Measurements from ENCODE around the gene AGPS.

The AGPS gene

DNA sequence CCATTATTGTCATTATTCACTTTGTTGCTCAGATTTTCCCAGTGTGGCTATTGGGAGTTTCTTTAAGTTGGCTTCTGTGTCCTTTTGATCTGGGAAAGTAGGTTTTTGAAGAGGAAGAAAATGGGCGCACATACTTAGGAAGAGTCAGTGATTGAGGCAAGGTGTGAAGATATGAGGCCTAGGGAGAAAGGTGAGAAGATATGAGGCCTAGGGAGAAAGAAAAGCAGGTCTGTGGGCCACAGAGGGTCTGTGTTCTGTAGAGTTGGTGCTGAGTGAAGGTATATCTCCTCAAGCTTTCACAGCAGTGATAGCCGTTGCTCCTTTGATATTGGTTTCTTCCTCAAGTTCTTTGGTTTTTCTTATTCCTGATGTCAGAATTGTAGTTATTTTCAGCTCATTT, 126.2 kb downstream of the AGPS start:
- no peak for DNase-seq
- intact Hi-C loops (cut with DNase I): no loop called here

DNA sequence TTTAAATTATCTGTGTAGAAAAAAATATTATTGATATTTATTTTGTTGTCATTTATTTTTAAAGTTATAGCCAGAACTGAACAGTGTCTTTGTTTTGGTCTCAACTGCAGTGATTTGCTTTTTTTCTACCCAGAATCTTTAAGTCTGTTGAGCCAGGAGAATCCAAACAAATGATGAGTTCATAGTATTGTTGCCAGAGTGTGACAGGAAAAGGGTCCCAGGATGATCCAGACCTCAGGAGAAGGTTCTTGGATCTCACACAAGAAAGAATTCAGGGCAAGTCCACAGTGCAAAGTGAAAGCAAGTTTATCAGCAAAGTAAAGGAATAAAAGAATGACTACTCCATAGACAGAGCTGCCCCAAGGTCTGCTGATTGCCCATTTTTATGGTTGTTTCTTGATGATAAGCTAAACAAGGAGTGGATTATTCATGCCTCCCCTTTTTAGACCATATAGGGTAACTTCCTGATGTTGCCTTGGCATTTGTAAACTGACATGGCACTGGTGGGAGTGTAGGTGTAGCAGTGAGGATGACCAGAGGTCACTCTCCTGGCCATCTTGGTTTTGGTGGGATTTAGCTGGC, 127.1 kb downstream of the AGPS start:
- intact Hi-C loops (cut with DNase I): no loop called here
- no peak for DNase-seq

- intact Hi-C loops (cut with DNase I): no loop called here
- DNase-seq: no peak
These were observed 127.8 kb downstream of the AGPS start for GRCh38 chr2:177520324-177520723.

DNA sequence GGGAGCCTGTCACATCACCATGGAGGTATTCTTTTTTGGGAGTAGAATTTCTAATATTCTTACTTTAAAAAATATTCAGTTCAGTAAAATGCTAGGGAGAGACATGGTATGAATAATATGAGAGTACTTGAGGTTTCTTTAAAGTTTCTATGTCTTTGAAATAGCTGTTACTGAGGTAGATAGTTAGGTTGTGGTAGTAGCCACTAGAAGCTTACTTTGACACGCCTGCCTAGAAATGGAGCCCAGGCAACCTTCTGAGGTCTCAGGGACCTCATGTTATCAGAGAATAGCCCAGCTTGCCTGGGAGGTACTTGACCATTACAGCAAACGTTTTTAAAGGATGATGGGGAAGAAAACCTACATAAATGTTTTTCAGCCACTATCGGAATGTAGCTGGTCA, 131.2 kb downstream of the AGPS start:
- intact Hi-C loops (cut with DNase I): no loop called here

GRCh38 chr2:177525351-177525924, 132.9 kb downstream of the AGPS start:
- no peak for DNase-seq
- intact Hi-C loops (cut with DNase I): no loop called here

More for the DNA sequence above, 131.2 kb downstream of the AGPS start:
- no peak for DNase-seq

- no peak for DNase-seq
- intact Hi-C loops (cut with DNase I): no loop called here
These were observed 135.9 kb downstream of the AGPS start for GRCh38 chr2:177528351-177528933.

DNA sequence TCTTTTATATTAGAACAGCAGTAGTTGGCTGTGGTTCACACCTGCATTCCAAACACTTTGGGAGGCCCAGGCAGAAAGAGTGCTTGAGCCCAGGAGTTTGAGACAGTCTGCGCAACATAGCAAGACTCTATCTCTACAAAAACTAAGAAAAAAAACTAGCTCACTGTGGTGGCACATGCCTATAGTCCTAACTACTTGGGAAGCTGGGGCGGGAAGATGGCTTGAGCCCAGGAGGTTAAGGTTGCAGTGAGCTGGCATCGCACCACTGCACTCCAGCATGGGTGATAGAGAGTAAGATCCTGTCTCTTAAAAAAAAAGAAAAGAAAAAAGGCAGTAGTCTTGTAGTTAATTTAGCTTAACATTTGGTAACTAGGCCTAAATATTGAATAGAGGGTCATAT, 136.6 kb downstream of the AGPS start:
- no peak for DNase-seq
- intact Hi-C loops (cut with DNase I): no loop called here

DNA sequence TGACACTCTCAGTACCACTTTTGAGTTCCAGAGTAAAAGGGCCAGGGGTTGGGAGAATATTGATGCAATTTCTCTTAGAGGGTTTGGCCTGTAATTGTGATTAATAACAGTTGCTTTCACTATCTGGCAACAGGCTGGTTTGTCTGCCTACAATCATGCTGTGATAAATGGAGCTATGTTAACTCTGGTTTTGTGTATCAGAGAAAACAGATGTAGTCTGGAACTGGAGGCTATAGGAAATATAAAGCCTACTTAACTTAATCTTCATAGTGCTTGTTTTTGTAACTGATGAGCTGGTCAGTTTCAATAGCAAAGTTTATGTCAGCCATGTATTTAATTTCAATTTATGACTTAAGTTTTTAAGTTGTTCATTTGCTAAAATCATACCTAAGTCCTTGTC, 138.0 kb downstream of the AGPS start:
- DNase-seq: no peak
- intact Hi-C loops (cut with DNase I): no loop called here

DNA sequence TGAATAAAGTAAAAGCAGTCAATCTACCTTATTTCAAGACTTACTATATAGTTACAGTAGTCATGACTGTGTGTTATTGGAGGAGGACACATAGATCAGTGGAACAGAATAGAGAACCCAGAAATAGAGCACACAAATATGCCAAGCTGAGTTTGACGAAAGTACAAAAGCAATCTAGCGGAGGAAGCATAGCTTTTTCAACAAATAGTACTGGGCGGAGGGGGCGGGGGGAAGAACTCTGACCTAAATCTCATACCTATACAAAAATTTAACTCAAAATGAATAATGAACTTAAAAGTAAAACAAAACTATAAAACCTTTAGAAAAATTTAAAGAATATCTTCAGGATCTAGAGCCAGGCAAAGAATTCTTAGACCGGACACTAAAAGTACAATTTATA, 139.1 kb downstream of the AGPS start:
- no peak for DNase-seq
- intact Hi-C loops (cut with DNase I): no loop called here

- no peak for DNase-seq
- intact Hi-C loops (cut with DNase I): no loop called here
These were observed 140.0 kb downstream of the AGPS start for GRCh38 chr2:177532567-177532966.

DNA sequence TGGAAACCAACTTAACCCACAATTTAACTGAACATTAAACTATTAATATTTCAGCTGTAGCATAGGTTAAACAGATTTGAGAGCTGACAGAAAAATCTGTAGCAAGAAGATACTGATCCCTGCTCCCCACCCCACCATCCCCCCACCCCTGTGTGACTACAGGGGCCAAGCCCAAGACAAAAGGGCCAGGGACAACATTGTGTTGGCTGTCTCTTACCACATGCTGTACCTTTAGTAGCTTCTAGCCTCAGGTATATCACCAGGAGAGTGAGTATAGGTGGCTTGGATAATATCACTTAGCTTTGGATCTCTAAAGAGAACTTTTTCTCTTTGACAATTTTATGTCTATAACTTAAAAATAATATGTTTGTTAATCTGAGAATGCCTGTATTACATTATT, 140.7 kb downstream of the AGPS start:
- DNase-seq: no peak
- intact Hi-C loops (cut with DNase I): no loop called here

DNA sequence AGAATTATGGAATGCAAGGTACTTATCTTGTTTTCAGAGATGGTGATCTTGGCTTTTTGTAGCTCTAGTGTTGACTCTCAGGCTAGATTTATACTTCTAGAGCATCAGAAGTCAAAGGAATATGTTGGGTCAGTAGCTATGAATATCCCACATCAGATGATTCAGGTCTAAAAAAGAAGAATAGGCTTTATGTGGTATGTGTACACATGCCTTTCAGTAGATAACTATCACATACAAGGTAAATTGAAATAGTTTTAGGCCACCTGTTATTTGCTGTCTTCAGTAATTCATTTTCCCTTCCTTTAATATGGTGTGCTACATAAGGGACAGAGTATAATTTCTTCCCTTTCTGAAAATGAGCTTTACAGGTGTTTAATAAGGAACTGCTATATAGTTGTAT, 142.4 kb downstream of the AGPS start:
- DNase-seq: no peak
- intact Hi-C loops (cut with DNase I): no loop called here

DNA sequence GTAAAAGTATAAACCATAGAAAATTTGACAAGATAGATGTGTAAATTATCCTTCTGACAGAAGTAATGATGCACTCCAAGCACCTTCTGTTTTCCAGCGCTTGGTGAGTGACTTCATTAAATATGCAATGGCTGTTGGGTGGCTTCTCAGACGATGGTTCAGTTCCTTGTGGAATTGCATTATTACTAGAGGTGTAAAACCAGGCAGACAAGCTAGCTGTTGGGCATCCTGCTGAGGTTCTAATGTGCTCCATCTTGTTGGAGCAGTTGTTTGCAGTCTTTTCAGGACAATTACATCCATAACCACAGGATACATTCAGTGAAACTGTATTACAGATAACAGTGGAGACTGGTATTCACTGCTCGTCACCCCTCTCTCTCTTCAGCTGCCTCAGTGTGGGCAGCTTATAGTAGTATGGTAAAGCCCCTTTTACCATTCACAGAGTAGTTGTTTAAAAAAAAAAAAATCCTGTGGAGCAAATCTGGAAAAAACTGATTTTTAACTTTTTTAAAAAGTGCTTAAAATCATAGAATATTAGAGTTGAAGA, 143.5 kb downstream of the AGPS start:
- intact Hi-C loops (cut with DNase I): no loop called here
- no peak for DNase-seq

DNA sequence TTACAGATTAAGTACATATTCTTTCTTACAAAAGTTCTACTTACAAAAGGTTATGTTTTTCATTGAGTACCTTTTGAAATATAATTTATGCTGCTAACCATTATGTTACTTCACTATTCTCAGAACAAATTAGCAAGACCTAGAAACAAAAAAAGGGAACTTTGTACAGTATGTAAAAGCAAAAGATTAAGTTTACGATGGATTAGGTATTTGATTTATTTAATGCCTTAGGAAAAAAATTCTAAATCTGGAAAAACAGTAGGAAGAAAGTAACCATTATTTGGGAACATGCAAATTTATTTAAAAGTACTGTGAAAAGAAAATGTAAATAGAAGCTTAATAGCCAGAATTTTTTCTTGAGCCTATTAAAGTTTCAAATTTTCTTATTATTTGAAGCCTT, 144.6 kb downstream of the AGPS start:
- intact Hi-C loops (cut with DNase I): no loop called here
- DNase-seq: no peak

DNA sequence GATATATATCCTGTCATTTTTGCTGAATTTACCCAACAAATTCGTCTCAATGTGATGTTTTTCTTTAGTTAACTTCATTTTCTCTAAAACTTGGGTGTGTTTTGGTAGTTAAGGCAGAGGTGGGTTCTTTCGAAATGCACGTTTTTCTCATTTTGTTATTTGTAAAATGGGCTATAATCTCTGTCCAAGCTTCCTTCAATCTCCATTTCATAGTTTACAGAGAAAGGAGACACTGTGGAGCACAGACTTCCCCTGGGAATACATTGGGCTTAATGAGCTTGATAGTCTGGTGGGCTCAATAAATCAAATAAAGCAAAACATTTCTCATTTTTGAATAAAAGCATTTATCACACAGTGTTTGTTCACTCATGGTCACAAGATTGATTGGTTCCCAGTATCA, 145.1 kb downstream of the AGPS start:
- DNase-seq: no peak

GRCh38 chr2:177538323-177538722, 145.8 kb downstream of the AGPS start:
- no peak for DNase-seq
- intact Hi-C loops (cut with DNase I): no loop called here

More for the DNA sequence above, 145.1 kb downstream of the AGPS start:
- intact Hi-C loops (cut with DNase I): no loop called here

DNA sequence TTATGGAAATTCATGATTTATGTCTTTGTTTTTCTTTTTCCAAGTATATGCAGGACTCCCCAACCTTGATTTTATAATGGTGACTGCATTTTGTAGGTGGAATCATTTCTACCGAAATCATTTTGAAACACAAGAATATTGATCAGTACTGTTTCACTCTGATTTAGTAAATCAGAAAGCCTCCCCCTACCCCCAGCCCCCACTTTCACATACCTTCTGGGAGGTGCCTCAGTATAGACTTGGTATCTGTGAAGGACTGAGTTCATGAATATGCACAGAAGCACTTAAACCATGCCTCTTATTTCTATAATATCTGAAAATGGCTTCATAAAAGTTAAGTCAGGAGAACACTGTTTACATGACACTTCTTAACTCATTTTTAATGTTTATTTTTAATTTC, 147.7 kb downstream of the AGPS start:
- DNase-seq: no peak
- intact Hi-C loops (cut with DNase I): no loop called here

DNA sequence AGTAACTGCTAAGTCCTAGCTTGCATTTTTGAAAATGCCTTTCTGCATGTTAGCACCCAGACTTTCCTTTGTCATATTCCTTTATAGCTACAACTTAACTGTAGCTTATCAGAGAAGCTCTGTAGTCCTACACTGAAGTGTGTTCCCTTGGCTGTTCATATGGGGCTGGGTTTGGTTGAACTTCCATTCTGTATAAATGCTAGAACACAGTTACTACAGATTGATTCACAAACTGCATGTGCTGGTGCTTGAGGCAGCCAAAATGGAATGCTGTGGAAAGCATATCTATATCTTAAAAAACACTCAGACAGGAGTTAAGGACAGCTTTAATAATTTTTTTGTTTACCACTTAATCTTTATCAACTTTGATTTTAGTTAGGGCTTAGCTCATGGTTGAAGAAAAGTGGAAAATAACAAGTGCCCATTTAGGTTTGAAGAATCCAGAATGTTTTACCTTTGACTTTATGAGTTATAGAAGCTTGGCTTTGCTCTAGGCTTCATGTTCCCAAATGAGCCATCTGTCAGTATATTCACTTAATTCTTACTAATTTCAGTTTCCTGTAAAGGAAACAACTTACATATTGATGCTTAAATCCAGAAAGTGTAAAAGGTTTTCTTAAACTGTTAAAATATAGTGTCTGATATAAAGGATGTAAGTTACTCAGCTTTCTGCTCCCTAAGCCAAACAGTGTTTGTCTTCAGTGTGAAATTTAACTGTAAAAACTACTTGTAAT, 148.9 kb downstream of the AGPS start:
- intact Hi-C loops (cut with DNase I): no loop called here
- DNase-seq: no peak

DNA sequence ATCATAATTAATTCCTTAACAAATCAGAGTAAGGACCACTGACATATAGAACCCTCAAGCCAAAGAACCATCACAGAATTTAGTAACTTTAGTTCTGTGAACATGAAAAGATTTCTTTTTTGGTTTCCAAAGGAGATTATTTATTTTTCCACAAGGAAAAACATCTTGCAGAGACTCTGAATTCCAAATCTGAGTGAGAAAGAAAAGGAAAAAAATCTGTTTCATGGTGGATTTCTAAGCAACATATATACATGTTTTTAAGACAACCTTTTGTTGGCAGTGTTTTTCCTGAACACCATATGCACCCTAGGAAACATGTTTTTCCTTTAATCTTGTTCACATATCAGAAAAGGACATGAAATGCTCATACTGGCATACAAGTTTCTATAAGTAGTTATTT, 149.8 kb downstream of the AGPS start:
- no peak for DNase-seq

GRCh38 chr2:177543007-177543760, 150.6 kb downstream of the AGPS start:
- intact Hi-C loops (cut with DNase I): no loop called here
- no peak for DNase-seq

More for the DNA sequence above, 149.8 kb downstream of the AGPS start:
- intact Hi-C loops (cut with DNase I): no loop called here

DNA sequence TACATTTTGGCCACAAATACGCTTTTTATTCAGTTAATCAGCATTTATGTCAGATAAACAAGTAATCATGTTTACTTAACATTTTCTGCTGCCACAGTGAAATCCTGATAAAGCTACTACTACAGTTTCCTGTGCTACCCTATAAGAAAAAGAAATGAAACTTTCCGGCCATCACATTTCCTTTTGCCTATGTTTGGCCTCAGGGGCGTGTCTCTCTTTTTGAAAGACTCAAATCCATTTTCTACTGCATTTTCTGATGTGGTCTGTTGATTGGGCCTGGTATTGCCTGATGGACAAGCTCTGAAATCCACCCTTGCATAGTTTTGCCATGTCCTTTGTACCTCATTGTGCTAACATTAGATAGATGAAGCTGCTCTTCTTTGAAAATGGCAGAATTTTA, 152.6 kb downstream of the AGPS start:
- intact Hi-C loops (cut with DNase I): no loop called here
- DNase-seq: no peak

All from posterior cingulate gyrus (tissue), 11 donors.